GM18502 (cell line): ENCODE data around the gene NDUFA8.

ENCODE experiments used
- ATAC-seq: cut with Tn5 transposase; IDR thresholded peaks from one replicate; pipeline ENCODE4 v1.9.1; 2021; ENCODE audit warnings: mild to moderate bottlenecking; ENCODE audit not compliant: unreplicated experiment, poor library complexity

The NDUFA8 gene

DNA sequence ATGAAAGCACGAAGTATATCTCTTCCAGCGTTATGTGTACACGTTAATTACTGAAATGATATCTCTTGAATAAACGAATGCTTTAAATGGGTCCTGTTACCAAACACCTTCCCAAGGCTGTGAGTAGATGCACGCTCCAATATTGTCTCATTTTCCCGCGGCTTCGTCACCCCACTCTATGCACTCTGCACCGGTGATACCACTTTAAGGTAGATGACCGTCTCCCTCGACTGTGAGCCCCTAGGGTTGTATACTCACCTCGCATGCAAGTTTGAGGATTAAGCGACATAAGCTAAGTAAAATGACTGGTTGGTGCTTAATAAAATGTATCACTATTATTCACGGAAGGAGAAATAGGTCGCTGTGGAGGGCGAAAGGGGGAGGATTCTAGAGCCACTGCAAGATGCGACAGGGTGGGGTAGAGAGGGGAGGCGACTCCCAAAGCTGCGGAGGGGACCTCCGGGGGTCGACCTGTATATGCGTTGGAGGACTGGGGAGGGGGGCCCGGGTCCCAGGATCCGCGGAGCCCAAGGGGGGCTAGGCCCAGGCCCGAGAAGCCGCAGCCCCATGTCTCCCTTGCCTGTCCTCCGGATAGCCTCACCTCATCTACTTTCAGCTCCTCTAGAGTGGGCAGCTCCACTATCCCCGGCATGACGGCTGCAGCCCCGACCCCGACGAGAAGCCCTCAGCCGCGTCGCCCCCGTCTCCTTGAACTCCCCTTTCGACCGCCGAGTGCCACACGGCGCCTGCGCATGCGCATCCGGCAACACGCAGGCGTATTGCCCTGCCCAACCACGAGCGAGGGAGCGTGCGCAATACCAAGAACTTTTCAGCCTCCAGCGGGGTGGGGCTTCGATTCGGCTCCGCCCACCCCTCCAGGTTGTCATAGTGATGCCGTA, at the start of gene NDUFA8, which contains the start of gene MORN5:
NDUFA8 (minus strand) TSS at position 754 of the 899 bp plus-strand sequence; CDS start at position 652, 102 bp downstream.
MORN5 (plus strand) TSS at position 883 of the 899 bp plus-strand sequence. CDS start 65 bp downstream, outside the sequence.
- peak; percentile 95 for ATAC-seq

DNA sequence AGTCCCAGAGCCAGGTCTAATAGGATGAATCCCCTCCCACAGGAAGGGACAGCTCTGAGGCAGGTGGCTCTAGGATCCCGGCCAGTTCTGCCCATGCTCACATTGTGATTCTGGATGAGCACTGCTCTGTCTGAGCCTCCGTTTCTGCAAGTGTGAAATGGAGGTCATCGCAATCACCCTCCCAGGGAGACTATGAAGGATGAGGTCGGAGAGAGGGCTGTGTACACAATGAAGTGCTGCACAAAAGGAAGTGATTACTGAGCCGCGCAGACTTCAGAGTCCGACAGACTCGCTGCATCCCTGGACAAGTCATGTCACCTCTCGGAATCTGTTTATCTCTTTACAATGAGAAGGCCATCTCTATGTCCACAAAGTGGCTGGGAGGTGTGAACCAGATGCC, 47.5 kb upstream of the NDUFA8 start:
- no peak for ATAC-seq

DNA sequence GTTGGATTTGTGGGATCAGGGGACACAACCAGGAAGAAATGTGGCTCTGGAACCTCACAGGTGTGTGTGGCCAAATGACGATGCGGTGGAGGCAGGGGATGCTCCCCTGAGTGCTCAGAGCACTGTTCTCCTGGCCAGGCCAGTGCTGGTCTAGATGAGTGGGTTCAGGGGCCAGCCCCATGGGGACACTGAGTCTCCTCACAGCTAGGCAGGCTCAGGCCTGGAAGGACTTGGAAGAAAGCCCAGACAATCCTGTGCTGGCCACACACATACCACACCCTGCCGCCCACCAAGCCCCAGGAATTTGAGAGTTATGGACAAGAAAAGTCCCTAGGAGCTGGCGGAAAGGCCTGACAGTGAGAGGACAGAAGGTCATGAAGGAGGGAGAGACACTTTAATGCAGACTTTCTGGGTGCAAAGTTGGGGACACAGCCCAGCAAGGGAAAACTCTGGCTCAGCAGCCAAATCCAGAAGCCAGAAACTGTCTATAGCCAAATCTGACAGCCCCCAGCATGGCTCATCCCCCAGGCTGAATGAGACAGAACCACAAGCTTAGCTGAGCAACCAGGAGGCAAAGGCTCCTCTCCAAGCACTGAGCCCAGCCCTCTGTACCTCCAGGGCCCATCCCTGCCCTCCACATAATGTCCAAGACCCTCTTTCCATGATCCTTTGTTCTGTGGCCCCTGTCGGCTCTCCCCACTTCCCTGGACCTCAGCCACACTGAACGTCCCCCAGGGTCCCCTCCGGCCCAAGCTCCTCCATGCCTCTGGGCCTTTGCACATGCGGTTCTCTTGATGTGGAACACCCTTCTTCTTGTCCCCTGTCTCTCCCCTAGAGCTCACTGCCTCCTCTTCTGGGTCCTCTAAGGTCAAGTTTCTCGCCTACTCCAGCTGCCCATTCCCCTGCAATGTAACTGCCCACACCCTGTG, 46.8 kb upstream of the NDUFA8 start:
- no peak for ATAC-seq

DNA sequence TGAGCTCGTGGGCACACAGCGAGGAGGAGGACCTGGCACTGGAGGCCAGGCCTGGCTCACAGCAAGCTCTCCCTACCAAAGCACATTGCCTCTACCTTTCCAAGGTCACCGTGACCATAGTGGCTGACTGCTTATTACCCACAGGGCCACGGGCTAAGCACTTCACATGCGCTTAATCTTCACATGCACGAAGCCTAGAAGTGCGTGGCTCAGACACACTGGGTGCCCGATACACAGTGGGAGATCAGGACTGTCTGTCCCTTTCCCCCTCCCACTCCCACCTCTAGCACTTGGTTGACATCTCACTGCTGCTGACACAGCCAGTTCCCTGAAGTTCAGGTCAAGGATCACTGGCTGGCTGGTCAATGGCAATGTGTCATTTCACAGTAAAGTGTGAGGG, 45.6 kb upstream of the NDUFA8 start:
- ATAC-seq: no peak

DNA sequence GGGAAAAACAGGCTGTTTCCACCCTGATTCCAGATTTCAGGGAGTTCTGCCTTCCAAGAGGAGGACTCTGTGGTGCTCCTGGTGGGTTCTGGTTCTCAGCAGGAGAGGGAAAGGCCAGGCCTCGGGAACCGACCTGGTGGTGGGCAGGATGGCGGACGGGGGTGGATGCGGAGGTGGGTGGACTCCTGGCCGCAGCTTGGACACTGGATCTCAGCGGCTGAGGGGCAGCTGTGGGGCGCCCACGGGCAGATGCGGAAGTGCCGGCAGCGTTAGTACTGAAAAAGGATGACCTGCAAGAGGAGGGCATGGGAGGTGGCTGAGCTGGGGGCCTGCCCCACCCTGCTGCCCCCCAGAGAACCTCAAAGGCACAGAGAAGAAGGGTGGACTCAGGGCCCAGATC, 44.9 kb upstream of the NDUFA8 start:
- ATAC-seq: no peak

DNA sequence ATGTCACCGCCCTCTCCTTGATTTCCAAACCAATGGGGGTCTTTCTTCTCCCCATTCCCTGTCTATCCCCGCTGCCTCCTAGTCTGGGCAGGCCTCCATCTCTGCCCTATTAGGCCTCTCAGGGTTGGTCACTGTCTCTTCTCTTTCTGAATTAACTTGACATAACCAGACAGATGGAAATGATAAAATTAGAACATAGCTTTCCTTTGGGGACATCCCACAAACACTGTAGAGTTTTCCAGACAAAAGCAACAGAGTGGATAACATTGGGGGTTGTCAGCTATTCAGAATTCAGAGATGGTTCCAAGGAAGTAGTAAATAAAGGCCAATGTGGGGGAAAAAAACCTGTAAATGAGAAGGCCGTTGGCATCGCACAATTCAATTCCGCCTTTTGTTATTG, 44.5 kb upstream of the NDUFA8 start:
- ATAC-seq: no peak

DNA sequence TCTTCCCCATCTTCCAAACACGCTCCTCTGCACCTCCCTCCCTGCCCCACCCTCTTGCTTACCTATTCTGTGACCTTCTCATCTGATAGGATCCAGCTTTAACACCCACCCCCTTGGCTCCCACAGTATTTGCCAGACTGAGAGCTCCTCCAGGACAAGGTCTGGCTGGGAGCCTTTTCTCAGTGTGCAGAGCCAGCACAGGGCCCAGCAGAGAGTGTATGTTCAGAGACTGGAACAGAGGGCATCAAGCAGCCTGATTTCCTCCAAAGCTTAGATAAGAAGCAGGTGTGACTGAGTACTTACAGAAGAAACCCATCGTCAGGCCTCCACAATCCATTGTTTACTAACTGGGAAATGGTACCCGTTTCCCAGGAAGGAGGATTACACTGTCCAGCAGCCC, 42.5 kb upstream of the NDUFA8 start:
- no peak for ATAC-seq

DNA sequence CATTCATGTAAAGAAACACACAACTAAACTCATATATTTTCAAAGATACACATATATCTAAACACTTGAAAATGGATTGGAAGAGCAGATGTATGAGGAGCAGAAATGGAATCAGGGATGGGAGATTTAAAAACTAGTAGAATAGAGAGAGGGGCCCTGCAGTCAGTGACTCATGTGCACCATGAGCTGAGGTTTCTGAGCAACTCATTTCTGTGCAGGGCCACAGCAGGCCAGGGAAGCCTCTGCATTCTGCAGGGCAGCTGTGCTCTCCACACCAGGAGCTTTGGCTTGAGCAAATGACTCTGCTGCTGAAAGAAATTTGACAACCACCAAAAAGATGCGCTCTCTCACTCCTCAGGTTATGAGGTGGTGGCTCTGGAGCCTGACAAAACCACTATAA, 42.1 kb upstream of the NDUFA8 start:
- no peak for ATAC-seq

DNA sequence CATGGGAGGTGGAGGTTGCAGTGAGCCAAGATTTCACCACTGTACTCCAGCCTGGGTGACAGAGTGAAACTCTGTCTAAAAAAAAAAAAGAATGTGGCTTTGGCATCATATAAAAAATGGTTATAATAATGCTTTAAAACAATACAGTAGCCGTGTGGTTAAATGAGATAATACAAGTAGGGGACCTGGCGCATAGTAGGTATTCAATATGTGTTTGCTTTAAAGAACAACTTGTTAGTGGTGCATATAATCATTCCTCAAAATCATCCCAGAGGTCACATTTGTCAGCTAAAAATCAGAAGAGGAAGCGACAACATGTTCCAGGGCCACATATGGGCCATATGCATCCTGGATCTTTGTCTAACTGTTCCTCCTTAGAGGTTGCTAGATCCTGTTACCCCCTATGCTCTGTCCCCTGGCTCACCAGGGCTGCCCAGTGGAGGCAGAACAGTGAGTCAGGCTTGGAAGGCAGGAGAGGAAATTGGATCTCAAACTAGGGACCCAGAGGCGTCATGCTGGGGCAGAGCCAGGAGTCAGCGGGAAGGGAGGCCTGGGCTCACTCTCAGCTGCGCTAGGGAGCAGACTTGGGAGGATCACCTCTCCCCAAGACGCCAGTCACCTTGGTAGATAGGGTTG, 41.5 kb upstream of the NDUFA8 start:
- no peak for ATAC-seq

DNA sequence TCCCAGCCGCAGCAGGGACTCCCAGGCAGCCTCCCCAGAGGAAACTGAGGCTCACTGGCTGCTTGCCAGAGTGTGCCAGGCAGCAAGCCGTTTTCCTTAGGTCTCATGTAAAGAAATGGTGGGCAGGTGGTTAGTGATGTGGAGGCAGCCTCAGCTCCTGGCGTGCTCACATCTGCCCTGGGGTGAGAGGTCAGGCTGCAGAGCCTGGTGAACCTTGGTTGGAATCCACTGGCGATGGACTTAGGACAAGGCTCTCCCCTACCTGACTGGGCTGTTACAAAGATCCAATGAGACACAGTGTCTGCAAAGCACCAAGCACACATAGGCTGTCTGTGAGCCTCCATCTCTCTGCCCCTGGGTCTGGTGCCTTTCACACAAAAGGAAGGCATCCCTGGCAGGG, 38.3 kb upstream of the NDUFA8 start:
- no peak for ATAC-seq

DNA sequence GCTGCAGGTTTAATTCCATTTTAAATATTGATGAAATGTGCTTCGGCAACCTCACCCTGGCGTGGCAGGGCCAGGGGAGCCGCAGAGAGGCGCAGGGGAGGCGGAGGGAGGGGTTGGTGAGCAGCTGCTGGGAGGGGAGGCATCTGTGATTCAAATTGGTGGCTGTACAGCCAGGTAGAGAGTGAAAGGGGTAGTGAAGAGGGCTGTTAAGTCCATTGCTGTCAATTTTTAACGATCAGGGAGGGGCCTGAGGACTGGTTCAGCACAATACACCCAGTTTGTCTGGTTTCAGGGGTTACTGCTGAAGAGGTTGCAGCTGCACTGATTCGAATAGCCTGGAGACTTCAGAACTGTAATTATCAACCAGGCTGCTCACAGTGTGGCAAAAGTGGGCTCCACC, 37.8 kb upstream of the NDUFA8 start:
- ATAC-seq: no peak

DNA sequence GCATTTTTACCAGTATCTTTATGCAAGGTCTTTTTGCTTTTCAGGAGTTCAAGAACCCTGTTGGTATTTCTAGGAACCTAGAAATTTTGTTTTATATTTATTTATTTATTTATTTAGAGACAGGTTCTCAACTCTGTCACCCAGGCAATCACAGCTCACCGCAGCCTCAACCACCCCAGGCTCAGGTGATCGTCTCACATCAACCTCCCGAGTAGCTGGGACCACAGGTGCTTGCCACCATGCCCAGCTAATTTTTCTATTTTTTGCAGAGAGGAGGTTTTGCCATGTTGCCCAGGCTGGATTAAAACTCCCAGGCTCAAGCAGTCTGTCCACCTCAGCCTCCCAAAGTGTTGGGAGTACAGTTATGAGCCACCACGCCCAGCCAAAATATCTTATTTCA, 36.3 kb upstream of the NDUFA8 start:
- no peak for ATAC-seq

DNA sequence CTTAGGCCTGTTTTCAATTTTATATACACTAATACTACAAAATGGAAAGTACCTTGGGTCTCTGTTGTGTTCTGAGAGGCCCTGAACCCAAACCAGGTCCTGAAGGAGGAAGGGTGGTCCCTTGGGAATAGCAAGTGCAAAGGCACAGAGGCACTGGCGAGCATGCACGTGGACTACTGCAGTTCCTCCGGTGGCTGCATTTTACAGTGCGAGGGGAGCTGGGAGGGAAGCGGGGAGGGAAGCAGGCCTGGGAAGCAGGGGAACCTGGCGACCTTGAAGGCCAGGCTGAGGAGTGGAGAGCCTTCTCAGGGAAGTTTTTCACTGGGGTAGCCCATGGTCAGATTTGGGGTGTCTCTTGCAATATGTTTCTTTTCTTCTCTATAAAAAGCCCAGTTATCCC, 34.1 kb upstream of the NDUFA8 start:
- ATAC-seq: no peak

DNA sequence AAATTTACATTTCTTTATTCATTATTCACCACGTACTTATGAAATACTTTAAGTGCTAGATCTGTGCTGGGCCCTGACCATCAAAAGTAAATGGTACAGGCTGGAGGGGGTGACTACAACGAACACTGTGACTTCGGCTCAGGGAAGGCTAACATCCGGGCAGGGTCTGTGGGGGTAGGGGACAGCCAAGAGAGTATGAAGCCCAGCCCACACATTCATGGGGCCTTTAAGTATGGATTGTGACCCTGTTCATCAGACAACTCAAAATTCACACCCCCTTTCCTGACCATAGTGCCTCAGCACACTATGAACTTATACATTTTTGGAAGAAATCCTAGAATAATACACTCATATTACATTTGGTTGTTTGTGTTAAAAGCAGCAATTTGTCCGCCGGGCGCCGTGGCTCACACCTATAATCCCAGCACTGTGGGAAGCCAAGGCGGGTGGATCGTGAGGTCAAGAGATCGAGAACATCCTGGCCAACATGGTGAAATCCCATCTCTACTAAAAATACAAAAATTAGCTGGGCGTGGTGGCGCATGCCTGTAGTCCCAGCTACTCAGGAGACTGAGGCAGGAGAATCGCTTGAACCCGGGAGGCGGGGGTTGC, 33.4 kb upstream of the NDUFA8 start:
- no peak for ATAC-seq

DNA sequence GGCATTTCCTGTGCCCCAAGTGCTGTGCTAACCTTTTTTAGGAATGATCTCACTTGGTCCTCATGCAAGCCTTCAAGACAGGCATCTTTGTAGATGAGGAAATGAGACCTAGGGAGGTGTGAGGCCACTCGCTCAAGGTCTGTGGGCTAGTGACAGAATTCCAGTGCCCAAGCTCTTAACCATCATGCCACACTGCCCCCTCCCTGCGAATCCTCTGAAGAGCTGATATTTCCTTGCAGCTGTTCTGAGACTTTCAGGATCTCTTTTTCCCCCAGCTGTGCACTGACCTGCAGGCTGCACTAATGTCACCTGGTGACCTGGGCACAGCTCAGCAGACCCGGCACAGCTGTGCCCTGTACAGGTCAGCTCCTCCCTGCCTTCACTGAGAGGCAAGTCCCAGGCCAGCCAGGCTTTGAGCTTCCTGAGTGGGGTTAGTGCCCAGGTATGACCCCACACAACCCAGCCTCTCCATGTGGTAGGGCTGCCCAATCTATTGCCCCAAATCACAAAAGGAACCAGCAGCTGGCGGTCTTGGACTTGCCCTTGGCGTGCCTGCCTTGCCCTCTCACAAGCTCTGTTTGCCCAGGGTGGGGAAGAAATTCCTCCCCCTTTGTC, 32.8 kb upstream of the NDUFA8 start:
- ATAC-seq: no peak

DNA sequence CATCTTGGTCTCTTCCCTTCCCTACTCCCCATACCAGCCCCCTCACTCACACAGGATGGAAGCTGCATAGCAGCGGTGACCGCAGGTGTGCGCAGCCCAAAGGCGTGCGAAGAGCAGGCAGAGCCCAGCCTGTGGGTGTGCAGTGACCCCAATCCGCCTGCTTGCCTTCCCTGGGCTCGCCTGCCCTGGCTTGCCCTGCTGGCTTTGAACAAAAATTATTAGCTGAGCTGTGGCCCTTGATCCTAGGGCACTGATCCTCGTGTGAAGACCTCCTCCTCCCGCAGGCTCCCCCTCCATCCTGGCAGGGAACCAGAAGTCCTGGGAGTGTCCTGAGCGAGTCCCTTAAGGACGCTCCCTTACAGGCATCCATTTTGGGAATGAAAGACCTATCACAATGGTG, 32.0 kb upstream of the NDUFA8 start:
- no peak for ATAC-seq

DNA sequence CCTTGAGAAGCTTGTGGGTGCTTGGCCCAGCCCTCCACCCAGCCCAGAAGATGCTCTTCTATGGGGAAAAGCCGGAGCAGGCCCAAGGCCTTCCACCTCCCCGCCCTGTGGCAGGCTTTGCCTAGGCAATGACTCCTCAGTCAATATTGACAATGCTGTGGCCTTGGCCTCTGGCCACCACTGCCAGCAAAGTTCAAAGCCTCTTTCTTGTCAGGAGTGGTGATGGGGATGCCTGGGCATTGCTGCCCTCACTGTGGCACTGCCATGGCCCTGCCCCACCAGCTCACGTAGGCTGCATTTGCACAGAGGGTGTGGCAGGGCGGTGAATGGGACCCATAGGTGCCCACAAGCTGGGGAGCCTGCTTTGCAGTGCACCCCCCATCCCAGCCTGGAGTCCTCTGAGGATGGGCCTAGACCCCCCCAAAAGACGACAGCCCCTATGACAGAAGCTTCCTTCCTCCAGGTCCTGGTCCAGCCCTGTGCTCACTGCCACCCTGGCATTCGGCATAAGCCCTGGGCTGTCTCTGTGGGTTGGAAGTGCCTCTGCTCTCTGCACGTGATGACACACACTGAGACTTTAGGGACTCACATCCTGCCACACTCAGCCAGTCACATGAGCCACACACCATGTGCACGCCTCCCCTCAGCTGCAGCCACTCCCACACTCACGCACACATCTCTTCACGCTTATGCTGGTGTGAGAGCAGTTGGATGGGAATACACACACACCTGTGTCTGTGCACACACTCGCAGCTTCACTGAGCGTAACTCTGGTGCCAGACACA, 31.2 kb upstream of the NDUFA8 start:
- ATAC-seq: no peak

DNA sequence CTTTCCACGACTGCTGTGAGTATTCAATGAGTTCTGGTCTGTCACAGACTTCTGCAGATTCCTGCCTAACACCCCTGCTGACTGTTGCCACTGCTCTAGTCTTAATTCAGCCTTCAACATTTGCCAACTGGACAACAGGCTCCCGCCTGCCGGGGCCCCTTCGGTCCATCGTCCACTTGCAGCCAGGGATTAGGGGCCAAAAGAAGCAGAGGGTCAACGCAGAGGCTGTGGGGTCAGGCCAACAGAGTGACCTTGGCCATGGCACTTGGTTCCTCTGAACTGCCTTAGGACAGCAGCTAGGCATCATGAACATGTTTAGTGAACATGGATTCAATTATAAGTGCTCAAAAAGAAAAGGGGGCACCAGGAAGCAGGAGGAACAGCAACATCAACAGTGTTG, 28.8 kb upstream of the NDUFA8 start:
- ATAC-seq: no peak
